GM21367 (cell line): ENCODE measurements around the gene NDUFS5.
"Not testable (repeated sequence)": the region's sequence is repeated elsewhere in the genome, so short reads cannot be mapped to it uniquely, and the experiment has no call there.

ENCODE experiments used
- ATAC-seq: cut with Tn5 transposase; IDR thresholded peaks from one replicate; pipeline ENCODE4 v1.9.1; 2021; ENCODE audit not compliant: unreplicated experiment

The NDUFS5 gene

GRCh38 chr1:39061951-39062350 is 35.8 kb downstream of the NDUFS5 start:
- no peak for ATAC-seq

GRCh38 chr1:39063191-39063590 is 37.0 kb downstream of the NDUFS5 start:
- no peak for ATAC-seq

- no peak for ATAC-seq
Observed at GRCh38 chr1:39063775-39064174, 37.6 kb downstream of the NDUFS5 start.

GRCh38 chr1:39065542-39065941 is 39.4 kb downstream of the NDUFS5 start:
- no peak for ATAC-seq

GRCh38 chr1:39068227-39068626 is 42.1 kb downstream of the NDUFS5 start:
- not testable (repeated sequence) for ATAC-seq

- not testable (repeated sequence) for ATAC-seq
Observed at GRCh38 chr1:39071557-39071956, 45.4 kb downstream of the NDUFS5 start.

- ATAC-seq: no peak
Observed at GRCh38 chr1:39076127-39076798, 50.1 kb downstream of the NDUFS5 start.

GRCh38 chr1:39076799-39077148 is 50.6 kb downstream of the NDUFS5 start:
- no peak for ATAC-seq

GRCh38 chr1:39080269-39080826 is 54.2 kb downstream of the NDUFS5 start:
- ATAC-seq: no peak

- ATAC-seq: no peak
Observed at GRCh38 chr1:39080831-39081270, 54.7 kb downstream of the NDUFS5 start.

- ATAC-seq: no peak
Observed at GRCh38 chr1:39081271-39082009, 55.3 kb downstream of the NDUFS5 start.

- ATAC-seq: no peak
Observed at GRCh38 chr1:39082010-39082799, 56.1 kb downstream of the NDUFS5 start.

GRCh38 chr1:39082811-39083576 is 56.8 kb downstream of the NDUFS5 start:
- ATAC-seq: no peak

- ATAC-seq: no peak
Observed at GRCh38 chr1:39084191-39084590, 58.0 kb downstream of the NDUFS5 start.
